Sigmoid colon (tissue), 4 donors: ENCODE results near the gene PRMT9.

ENCODE experiments used
- CTCF ChIP-seq, 4 experiments: fragments of 450-650 bp in 3 of 4; fragments of 200-600 bp in 1 of 4; IDR thresholded peaks; one replicate each; pipeline ENCODE4 v1.5.1; 2016 to 2019; ENCODE audit warnings: antibody characterized with exemption in 4 of 4, mild to moderate bottlenecking in 3 of 4, moderate library complexity in 2 of 4
- EP300 ChIP-seq, 4 donors: sonication (generic); formaldehyde crosslinking; IDR thresholded peaks; one replicate each; pipeline ENCODE4 v1.6.1; 2017; ENCODE audit warnings: antibody characterized with exemption in 4 of 4
- POLR2A ChIP-seq, 2 donors: fragments of 450-650 bp; IDR thresholded peaks; one replicate each; pipeline ENCODE4 v1.6.1; 2016; ENCODE audit warnings: antibody characterized with exemption in 2 of 2, mild to moderate bottlenecking in 2 of 2, moderate library complexity in 2 of 2

GRCh38 chr4:147607471-147607870, 76.5 kb downstream of the PRMT9 start:
- TF ChIP-seq CTCF (IDR thresholded peaks at IDR 0.05): no peak
- no peak for TF ChIP-seq POLR2A (IDR thresholded peaks at IDR 0.05)
- no peak for TF ChIP-seq EP300 (IDR thresholded peaks at IDR 0.05)
